ENCODE measurements around the gene PRKAR2A. TPM values are rescaled to one million over a fixed set of nuclear protein-coding genes. Genes with fewer than 3 reads are reported as not detected.
A peak's percentile ranks its signal among the peaks of the same experiment; 100 is the strongest.

PRKAR2A gene
- total RNA-seq, 2 donors from 2014 or later, result 14.8 to 32.0 TPM

- WGBS, 2 donors, result 62 to 75% methylated on average over 4 of the region's 4 CpGs
- no peaks in the 10 kb centered on the region for H3K27me3 ChIP-seq
- DNase-seq (no peak), ATAC-seq (no peak)
- no peaks in the 10 kb centered on the region for H3K9me3 ChIP-seq
- TF ChIP-seq POLR2A (IDR thresholded peaks at IDR 0.05) (no peak), CTCF (IDR thresholded peaks at IDR 0.05) (no peak)
- peaks cover 12% of the 10 kb centered on the region for H3K4me1 ChIP-seq
- intact Hi-C loops (cut with DNase I), result no loop called here
- H3K27ac ChIP-seq, result no peak overlapping the region
- H3K36me3 ChIP-seq (replicated peaks in 1 of 2; ENCODE audit: insufficient read depth in 1 of 2, low read depth in 2 of 2), result peaks cover 4% of the 10 kb centered on the region in 2 donors
- H3K4me3 ChIP-seq, result no peak overlapping the region
Measured at GRCh38 chr3:48856469-48856868, 8.8 kb upstream of the PRKAR2A start.

DNA sequence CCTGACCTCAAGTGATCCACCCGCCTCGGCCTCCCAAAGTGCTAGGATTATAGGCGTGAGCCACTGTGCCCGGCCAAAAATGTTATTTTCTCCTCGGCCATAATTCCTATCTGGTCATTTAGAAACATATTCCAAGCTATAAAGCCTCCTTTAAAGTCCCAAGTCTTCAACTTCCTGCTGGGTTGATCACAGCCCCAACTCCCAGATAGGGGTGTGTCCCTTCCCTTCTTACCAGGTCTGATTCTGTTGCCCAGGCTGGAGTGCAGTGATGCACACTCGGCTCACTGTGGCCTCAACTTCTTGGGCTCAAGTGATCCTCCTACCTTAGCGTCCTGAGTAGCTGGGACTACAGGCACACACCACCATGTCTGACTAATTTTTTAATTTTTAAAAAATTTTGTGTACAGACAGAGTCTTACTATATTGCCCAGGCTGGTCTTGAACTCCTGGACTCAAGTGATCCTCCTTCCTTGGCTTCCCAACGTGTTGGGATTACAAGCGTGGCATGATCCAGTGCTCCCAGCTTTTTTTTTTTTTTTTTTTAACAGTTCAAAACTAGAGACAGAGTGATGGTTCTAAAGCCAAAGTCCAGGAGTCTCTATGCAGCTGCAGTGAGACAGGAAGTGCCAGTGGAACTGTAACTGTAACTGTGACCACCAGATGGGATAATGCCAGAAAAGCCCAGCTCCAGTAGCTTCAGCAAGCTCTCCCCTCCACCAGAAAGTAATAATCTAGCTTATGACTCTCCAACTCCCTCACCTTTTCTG is 8.2 kb upstream of the PRKAR2A start:
- no peak for TF ChIP-seq POLR2A (IDR thresholded peaks at IDR 0.05)
- no peak for TF ChIP-seq CTCF (IDR thresholded peaks at IDR 0.05)
- Histone ChIP-seq H3K9me3 (no peaks in the 10 kb centered on the region), H3K27me3 (no peaks in the 10 kb centered on the region), H3K4me1 (peaks cover 12% of the 10 kb centered on the region), H3K27ac (no peak overlapping the region), H3K36me3 (replicated peaks in 1 of 2; ENCODE audit: insufficient read depth in 1 of 2, low read depth in 2 of 2) (peaks cover 4% of the 10 kb centered on the region in 2 donors), H3K4me3 (no peak overlapping the region)
- DNase-seq (no peak), ATAC-seq (no peak)
- 89 to 91% methylated on average over 9 of the region's 9 CpGs for WGBS, 2 donors
- intact Hi-C loops (cut with DNase I), result no loop called here

DNA sequence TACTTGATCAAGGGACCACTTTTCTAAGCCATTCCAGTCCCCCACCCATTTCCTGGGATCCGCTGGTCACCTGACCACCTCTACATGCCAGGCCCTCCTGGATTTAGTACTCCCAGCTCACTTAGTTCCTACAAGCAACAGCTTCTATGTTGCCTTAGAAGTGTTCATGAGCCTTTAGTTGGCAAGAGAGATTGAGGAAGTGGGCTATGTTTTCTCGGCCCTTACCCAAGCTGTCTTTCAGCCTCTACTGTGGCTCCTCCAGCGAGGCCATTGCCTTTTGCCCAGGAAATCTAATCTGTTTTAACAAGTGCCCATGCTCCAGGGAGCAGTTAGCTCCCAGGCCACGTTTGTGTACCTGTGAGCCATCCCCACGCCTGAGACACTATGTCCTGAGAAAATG is 4.5 kb upstream of the PRKAR2A start:
- no peak for DNase-seq
- H3K4me3 ChIP-seq, result no peak overlapping the region

GRCh38 chr3:48851407-48851806 is 3.7 kb upstream of the PRKAR2A start:
- no peak for ATAC-seq
- Histone ChIP-seq H3K9me3 (no peaks in the 10 kb centered on the region), H3K27me3 (no peaks in the 10 kb centered on the region), H3K4me1 (peaks cover 26% of the 10 kb centered on the region), H3K4me3 (no peak overlapping the region), H3K27ac (no peak overlapping the region), H3K36me3 (replicated peaks in 1 of 2; ENCODE audit: insufficient read depth in 1 of 2, low read depth in 2 of 2) (no peaks in the 10 kb centered on the region)
- DNase-seq, result peak in 3 of 4 donors; percentile 14 to 26 (median 22)
- WGBS, 2 donors, result 52 to 54% methylated on average over 2 to 3 of the region's 3 CpGs
- intact Hi-C loops (cut with DNase I), result no loop called here
- no peak for TF ChIP-seq POLR2A (IDR thresholded peaks at IDR 0.05)
- TF ChIP-seq CTCF (IDR thresholded peaks at IDR 0.05), result no peak

More for the DNA sequence above, 4.5 kb upstream of the PRKAR2A start:
- Histone ChIP-seq H3K9me3 (no peaks in the 10 kb centered on the region), H3K36me3 (replicated peaks in 1 of 2; ENCODE audit: insufficient read depth in 1 of 2, low read depth in 2 of 2) (peaks cover 0 to 2% of the 10 kb centered on the region in 2 donors), H3K27ac (no peak overlapping the region), H3K4me1 (peaks cover 23% of the 10 kb centered on the region), H3K27me3 (no peaks in the 10 kb centered on the region)
- intact Hi-C loops (cut with DNase I), result no loop called here
- 89 to 96% methylated on average over 3 to 5 of the region's 5 CpGs for WGBS, 2 donors
- TF ChIP-seq CTCF (IDR thresholded peaks at IDR 0.05), result no peak
- no peak for TF ChIP-seq POLR2A (IDR thresholded peaks at IDR 0.05)
- no peak for ATAC-seq

Data from body of pancreas (tissue), 4 donors.